CD14-positive monocyte (primary cell): ENCODE results near the gene TAF1B. TPM values are rescaled to one million over a fixed set of nuclear protein-coding genes. Genes with fewer than 3 reads are reported as not detected.

Experiments
- DNase-seq, 3 donors: peaks; one replicate each; pipeline ENCODE4 v3.0.0-alpha.2; 2011 to 2022
- H2AFZ ChIP-seq: 2 replicates; pipeline ENCODE4 v1.6.0; 2012; ENCODE audit warnings: mild to moderate bottlenecking, low read depth, low read length, inconsistent platforms; ENCODE audit not compliant: insufficient read depth, poor library complexity, severe bottlenecking
- H3K27ac ChIP-seq, 2 donors: 1 replicate in 1 of 2; 2 replicates in 1 of 2; pipeline ENCODE4 v1.5.1; 2012 to 2013; ENCODE audit warnings: low read length in 2 of 2, control low read depth in 1 of 2, inconsistent platforms in 1 of 2, low read depth in 1 of 2, mild to moderate bottlenecking in 1 of 2
- H3K27me3 ChIP-seq, 2 donors: one replicate each; pipeline versions ENCODE4 v1.6.0 to v1.6.1; 2011 to 2013; ENCODE audit warnings: low read length in 2 of 2; ENCODE audit not compliant: control insufficient read depth in 2 of 2, insufficient read depth in 2 of 2
- H3K36me3 ChIP-seq, 2 donors: replicated peaks in 1 of 2; 1 replicate in 1 of 2; 2 replicates in 1 of 2; pipeline versions ENCODE4 v1.5.1 to v1.6.1; 2012 to 2013; ENCODE audit warnings: low read length in 2 of 2, control low read depth in 1 of 2, inconsistent platforms in 1 of 2, mild to moderate bottlenecking in 1 of 2; ENCODE audit not compliant: insufficient read depth in 2 of 2, control insufficient read depth in 1 of 2
- H3K4me1 ChIP-seq, 2 donors: 1 replicate in 1 of 2; 2 replicates in 1 of 2; pipeline versions ENCODE4 v1.5.1 to v1.6.1; 2012 to 2013; ENCODE audit warnings: low read length in 2 of 2, control low read depth in 1 of 2, inconsistent platforms in 1 of 2, mild to moderate bottlenecking in 1 of 2, moderate library complexity in 1 of 2; ENCODE audit not compliant: insufficient read depth in 2 of 2, control insufficient read depth in 1 of 2
- H3K4me2 ChIP-seq: replicated peaks from 2 replicates; pipeline ENCODE3; 2012; ENCODE audit warnings: low read length, moderate library complexity, mild to moderate bottlenecking; ENCODE audit not compliant: poor library complexity, severe bottlenecking; ENCODE audit errors: extremely low read depth
- H3K4me3 ChIP-seq, 3 experiments: fragments of 200-600 bp in 1 of 3; sonication (generic) in 1 of 3; replicated peaks in 1 of 3; 1 replicate in 2 of 3; 2 replicates in 1 of 3; pipeline ENCODE4 v1.5.1; 2011 to 2013; ENCODE audit warnings: low read length in 3 of 3, mild to moderate bottlenecking in 3 of 3, control low read depth in 2 of 3, low read depth in 2 of 3, inconsistent platforms in 1 of 3, moderate library complexity in 1 of 3
- H3K79me2 ChIP-seq: 2 replicates; pipeline ENCODE4 v1.6.0; 2012; ENCODE audit warnings: mild to moderate bottlenecking, control low read depth, inconsistent platforms, low read length, moderate library complexity; ENCODE audit not compliant: insufficient read depth
- H3K9ac ChIP-seq: 2 replicates; pipeline ENCODE4 v1.6.0; 2017; ENCODE audit warnings: low read length, mild to moderate bottlenecking; ENCODE audit not compliant: insufficient read depth, poor library complexity, severe bottlenecking
- H3K9me3 ChIP-seq, 2 donors: replicated peaks in 1 of 2; 1 replicate in 1 of 2; 2 replicates in 1 of 2; pipeline versions ENCODE4 v1.5.1 to v1.6.1; 2012 to 2013; ENCODE audit warnings: low read length in 2 of 2, control low read depth in 1 of 2; ENCODE audit not compliant: control insufficient read depth in 1 of 2, insufficient read depth in 1 of 2
- H4K20me1 ChIP-seq: 2 replicates; pipeline ENCODE4 v1.6.0; 2012; ENCODE audit warnings: mild to moderate bottlenecking, low read length, control low read depth, moderate library complexity; ENCODE audit not compliant: insufficient read depth
- H3K27ac Mint-ChIP-seq, 7 donors: one replicate each; pipeline ENCODE4 v1.8.0; 2020; ENCODE audit warnings: mild to moderate bottlenecking in 7 of 7, mixed read lengths in 7 of 7, moderate library complexity in 6 of 7, inconsistent platforms in 2 of 7
- H3K27me3 Mint-ChIP-seq, 3 donors: one replicate each; pipeline ENCODE4 v1.8.0; 2021 to 2022; ENCODE audit warnings: low read depth in 3 of 3, mild to moderate bottlenecking in 3 of 3, mixed read lengths in 3 of 3, moderate library complexity in 3 of 3, inconsistent platforms in 1 of 3
- H3K36me3 Mint-ChIP-seq, 2 donors: one replicate each; pipeline ENCODE4 v1.8.0; 2020; ENCODE audit warnings: mixed read lengths in 2 of 2, inconsistent platforms in 1 of 2, mild to moderate bottlenecking in 1 of 2
- H3K4me1 Mint-ChIP-seq: one replicate; pipeline ENCODE4 v1.8.0; 2020; ENCODE audit warnings: mild to moderate bottlenecking, mixed read lengths
- H3K4me3 Mint-ChIP-seq, 2 donors: one replicate each; pipeline ENCODE4 v1.8.0; 2020; ENCODE audit warnings: mild to moderate bottlenecking in 2 of 2, mixed read lengths in 2 of 2, moderate library complexity in 1 of 2
- H3K9me3 Mint-ChIP-seq, 7 donors: one replicate each; pipeline ENCODE4 v1.8.0; 2020 to 2022; ENCODE audit warnings: mixed read lengths in 7 of 7, mild to moderate bottlenecking in 6 of 7, moderate library complexity in 6 of 7, inconsistent platforms in 2 of 7
- CTCF ChIP-seq: fragments of 200-600 bp; IDR thresholded peaks from one replicate; pipeline ENCODE4 v1.8.0; 2022; ENCODE audit warnings: antibody characterized with exemption, mild to moderate bottlenecking
- WGBS: methylation state at CpG from one replicate; pipeline ENCODE4 v1.1.5; 2013; ENCODE audit warnings: missing lambda C conversion rate; ENCODE audit not compliant: insufficient coverage; 5-methylcytosine and 5-hydroxymethylcytosine counted together
- intact Hi-C, 2 donors: fragments of 100-400 bp; cut with micrococcal nuclease; formaldehyde crosslinking; loops; one replicate each; pipeline versions ENCODE4 v1.15.0 to v1.15.1; 2023
- polyA plus RNA-seq, 3 donors: library from polyadenylated mRNA; depleted of rRNA in 1 of 3; unstranded in 2 of 3; stranded (reverse) in 1 of 3; fragments of 300-500 nt in 2 of 3; fragments of >200 nt in 1 of 3; fragmentation: Illumina TruSeq in 2 of 3; gene quantifications; 1 replicate in 2 of 3; 2 replicates in 1 of 3; pipeline ENCODE4 v1.2.3, GENCODE V29; 2012 to 2021

Gene TAF1B
- polyA plus RNA-seq, 3 donors: 6.0 to 8.4 (median 7.2) TPM

GRCh38 chr2:9797086-9797485 lies 46.2 kb upstream of the TAF1B start:
- Mint-ChIP-seq H3K4me3 (no peak overlapping the region), H3K27ac (peak overlapping the region in 4 of 7 donors; percentile 45 to 74 (median 62)), H3K4me1 (peaks cover 70% of the 10 kb centered on the region), H3K9me3 (peaks cover 0 to 4% (median 0%) of the 10 kb centered on the region in 7 donors), H3K27me3 (peaks cover 0 to 8% (median 4%) of the 10 kb centered on the region in 3 donors), H3K36me3 (no peaks in the 10 kb centered on the region)
- no peak overlapping the region for H3K4me2 ChIP-seq
- peaks cover 69 to 78% of the 10 kb centered on the region in 2 donors for H3K4me1 ChIP-seq
- H3K27ac ChIP-seq: no peak overlapping the region
- H3K9me3 ChIP-seq: no peaks in the 10 kb centered on the region
- no peak for TF ChIP-seq CTCF
- no peaks in the 10 kb centered on the region for H3K36me3 ChIP-seq
- no peak for DNase-seq
- H4K20me1 ChIP-seq: no peaks in the 10 kb centered on the region
- intact Hi-C loops: loop anchor here in 1 of 2 donors (5.0 kb wide), 2 partner anchors 45 to 60 kb away; no protein-coding TSS in a partner anchor
- H3K27me3 ChIP-seq: no peaks in the 10 kb centered on the region
- no peak overlapping the region for H3K4me3 ChIP-seq
- H2AFZ ChIP-seq: peak overlapping the region; percentile 14
- no peaks in the 10 kb centered on the region for H3K79me2 ChIP-seq
- H3K9ac ChIP-seq: no peak overlapping the region
- WGBS: 100% methylated on average over 1 of the region's 4 CpGs

DNA sequence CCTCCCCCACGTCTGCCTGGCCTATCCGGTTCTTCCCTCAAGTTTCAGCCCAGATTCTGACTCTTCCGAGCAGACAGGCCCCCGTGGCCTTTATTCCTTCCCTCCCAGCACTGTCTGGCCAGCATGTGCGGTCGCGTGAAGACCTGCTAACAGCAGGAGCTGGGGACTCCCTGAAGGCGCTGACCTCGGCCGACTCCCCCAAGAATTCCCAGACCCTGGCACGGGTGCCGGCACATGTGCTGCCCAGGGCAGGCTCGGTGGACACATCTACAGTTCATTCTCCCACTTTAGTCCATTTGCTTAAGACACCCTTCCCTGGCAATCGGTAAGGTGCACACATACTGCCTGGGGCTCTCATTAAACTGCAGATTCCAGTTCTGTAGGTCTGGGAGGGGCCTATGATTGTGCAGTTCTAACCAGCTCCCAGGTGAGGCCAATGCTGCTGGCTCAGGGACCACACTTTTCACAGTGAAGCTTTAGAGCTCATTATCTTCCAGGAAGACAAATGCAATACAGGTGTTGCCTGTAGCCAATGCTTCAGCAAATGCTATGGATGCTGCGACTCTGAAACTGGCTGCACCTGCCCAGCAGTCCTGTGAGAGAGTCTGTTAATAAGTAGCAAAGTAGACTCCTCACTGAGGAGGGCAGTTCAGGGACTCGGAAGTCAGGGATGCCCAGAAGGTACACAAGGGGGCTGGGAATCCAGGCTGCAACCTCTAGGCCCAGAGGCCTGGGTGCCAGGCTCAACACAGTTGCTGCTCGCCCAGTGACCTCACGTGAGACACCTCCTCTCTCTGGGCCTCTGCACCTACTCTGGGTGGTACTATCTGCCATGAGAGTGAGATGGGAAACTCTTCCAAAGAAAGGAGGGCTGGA lies 45.4 kb upstream of the TAF1B start:
- intact Hi-C loops: loop anchor here in 1 of 2 donors (5.0 kb wide), 2 partner anchors 46 to 61 kb away; no protein-coding TSS in a partner anchor
- H3K4me1 Mint-ChIP-seq: peaks cover 67% of the 10 kb centered on the region
- TF ChIP-seq CTCF: no peak
- H3K9ac ChIP-seq: no peak overlapping the region
- H3K9me3 ChIP-seq: no peaks in the 10 kb centered on the region
- H3K4me1 ChIP-seq: peaks cover 63 to 73% of the 10 kb centered on the region in 2 donors
- DNase-seq: no peak
- no peaks in the 10 kb centered on the region for H4K20me1 ChIP-seq
- WGBS: 92% methylated on average over 13 of the region's 18 CpGs
- no peaks in the 10 kb centered on the region for H3K27me3 ChIP-seq
- peak overlapping the region in 1 of 2 donors; percentile 87 for H3K27ac ChIP-seq
- H3K9me3 Mint-ChIP-seq: peaks cover 0 to 4% (median 0%) of the 10 kb centered on the region in 7 donors
- no peak overlapping the region for H3K4me3 ChIP-seq
- H3K27me3 Mint-ChIP-seq: peaks cover 0 to 8% (median 2%) of the 10 kb centered on the region in 3 donors
- H2AFZ ChIP-seq: no peak overlapping the region
- no peaks in the 10 kb centered on the region for H3K79me2 ChIP-seq
- peak overlapping the region in 1 of 2 donors; percentile 25 for H3K4me3 Mint-ChIP-seq
- H3K36me3 Mint-ChIP-seq: no peaks in the 10 kb centered on the region
- no peak overlapping the region for H3K4me2 ChIP-seq
- H3K27ac Mint-ChIP-seq: peak overlapping the region in 2 of 7 donors; percentile 86 to 93
- H3K36me3 ChIP-seq: no peaks in the 10 kb centered on the region
